Retinal pigment epithelial cell (primary cell): ENCODE measurements around the gene ANKS3.

Experiments used
- DNase-seq: peaks from one replicate; pipeline ENCODE4 v3.0.0-alpha.2; 2010; ENCODE audit warnings: low read depth
- H3K4me3 ChIP-seq: 2 replicates; pipeline ENCODE4 v1.5.1; 2011; ENCODE audit warnings: mild to moderate bottlenecking, low read length, control low read depth, moderate library complexity
- TF ChIP-seq, protein P1 (sequence below): conservative IDR thresholded peaks from 2 replicates; pipeline ENCODE4 v1.5.1; 2011; ENCODE audit warnings: low read depth, low read length, control low read depth, inconsistent platforms

The ANKS3 gene

GRCh38 chr16:4706871-4707270, 27.2 kb downstream of the ANKS3 start:
- H3K4me3 ChIP-seq, result no peak overlapping the region
- TF ChIP-seq, protein P1, sequence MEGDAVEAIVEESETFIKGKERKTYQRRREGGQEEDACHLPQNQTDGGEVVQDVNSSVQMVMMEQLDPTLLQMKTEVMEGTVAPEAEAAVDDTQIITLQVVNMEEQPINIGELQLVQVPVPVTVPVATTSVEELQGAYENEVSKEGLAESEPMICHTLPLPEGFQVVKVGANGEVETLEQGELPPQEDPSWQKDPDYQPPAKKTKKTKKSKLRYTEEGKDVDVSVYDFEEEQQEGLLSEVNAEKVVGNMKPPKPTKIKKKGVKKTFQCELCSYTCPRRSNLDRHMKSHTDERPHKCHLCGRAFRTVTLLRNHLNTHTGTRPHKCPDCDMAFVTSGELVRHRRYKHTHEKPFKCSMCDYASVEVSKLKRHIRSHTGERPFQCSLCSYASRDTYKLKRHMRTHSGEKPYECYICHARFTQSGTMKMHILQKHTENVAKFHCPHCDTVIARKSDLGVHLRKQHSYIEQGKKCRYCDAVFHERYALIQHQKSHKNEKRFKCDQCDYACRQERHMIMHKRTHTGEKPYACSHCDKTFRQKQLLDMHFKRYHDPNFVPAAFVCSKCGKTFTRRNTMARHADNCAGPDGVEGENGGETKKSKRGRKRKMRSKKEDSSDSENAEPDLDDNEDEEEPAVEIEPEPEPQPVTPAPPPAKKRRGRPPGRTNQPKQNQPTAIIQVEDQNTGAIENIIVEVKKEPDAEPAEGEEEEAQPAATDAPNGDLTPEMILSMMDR, result no peak
- no peak for DNase-seq

- no peak overlapping the region for H3K4me3 ChIP-seq
- no peak for DNase-seq
- TF ChIP-seq, protein P1, result no peak
These were observed 29.2 kb downstream of the ANKS3 start for GRCh38 chr16:4704913-4705312.

- TF ChIP-seq, protein P1, result no peak
- DNase-seq, result no peak
- no peak overlapping the region for H3K4me3 ChIP-seq
These were observed 29.6 kb downstream of the ANKS3 start for GRCh38 chr16:4704491-4704890.

DNA sequence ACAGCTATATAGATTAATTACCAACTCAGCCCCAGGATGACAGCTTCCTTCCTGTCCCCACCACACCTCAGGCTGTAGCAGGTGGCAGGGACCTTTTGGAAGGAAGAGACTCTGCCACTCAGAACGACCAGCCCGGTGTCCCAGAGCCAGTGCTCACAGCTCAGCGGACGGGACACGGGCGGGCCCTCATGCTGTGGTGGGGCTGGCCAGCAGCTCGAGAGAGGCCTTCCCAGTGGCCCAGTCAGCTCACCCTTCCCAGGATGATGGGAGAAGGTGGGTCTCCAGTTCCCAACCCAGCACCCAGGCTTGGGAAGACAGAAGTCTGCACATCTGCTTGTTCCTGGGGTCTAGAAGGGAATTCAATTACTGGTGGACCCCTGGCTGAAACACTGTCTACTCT, 30.2 kb downstream of the ANKS3 start:
- TF ChIP-seq, protein P1, result no peak
- no peak overlapping the region for H3K4me3 ChIP-seq
- DNase-seq, result no peak

DNA sequence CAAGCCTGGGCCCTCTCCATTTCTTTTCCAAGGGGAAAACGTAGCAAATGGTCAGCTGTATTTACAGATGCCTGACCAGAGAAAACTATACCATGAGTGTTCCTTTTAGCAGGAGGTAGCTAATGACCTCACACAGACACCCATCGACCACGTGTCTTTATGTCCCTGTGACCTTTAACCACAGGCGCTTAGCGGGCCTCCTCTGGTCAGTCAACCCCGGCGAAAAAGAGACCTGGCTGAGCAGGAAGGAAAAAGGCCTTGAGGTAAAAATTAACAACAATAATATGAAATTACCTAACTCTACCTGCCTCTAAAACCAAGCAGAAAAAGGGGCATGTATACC, 31.6 kb downstream of the ANKS3 start:
- H3K4me3 ChIP-seq, result no peak overlapping the region
- TF ChIP-seq, protein P1, result no peak
- no peak for DNase-seq

DNA sequence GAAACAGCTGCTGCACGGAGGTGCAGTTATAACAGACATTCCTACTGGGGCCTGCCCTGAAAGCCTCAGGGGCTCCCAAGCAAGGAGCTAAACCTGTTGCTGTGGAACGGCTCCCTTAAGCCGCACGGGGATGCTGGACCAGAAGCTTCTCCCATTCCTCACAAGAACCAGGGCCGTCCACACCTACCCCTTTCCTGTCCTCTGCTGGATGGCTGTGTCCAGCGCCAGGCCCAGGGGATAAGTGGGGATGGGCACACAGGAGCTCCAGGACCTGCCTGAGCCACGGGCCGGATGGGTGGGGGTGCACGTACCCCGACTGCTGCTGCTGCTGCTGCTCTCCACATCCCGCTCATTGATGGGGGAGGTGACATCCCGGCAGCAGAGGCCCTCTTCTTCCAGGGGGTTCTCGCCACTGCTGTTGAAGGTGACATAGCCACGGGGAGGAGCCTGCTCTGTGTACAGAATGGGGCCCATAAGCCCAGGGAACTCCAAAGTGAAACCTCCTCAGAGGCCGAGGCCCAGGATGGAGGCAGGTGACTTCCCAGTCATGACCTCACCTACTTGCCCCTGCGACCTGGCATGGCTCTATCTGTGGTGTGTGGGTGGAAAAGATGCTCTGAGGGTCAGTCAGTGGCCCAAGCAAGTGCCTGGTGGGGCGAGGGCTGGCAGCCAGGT, 32.1 kb downstream of the ANKS3 start:
- TF ChIP-seq, protein P1, result no peak
- H3K4me3 ChIP-seq, result no peak overlapping the region
- DNase-seq, result no peak

GRCh38 chr16:4700997-4701743, 32.9 kb downstream of the ANKS3 start:
- TF ChIP-seq, protein P1, result no peak
- no peak for DNase-seq
- no peak overlapping the region for H3K4me3 ChIP-seq
